HepG2 (cell line): Measurements from ENCODE around the gene CHCHD6. TPM values are rescaled to one million over a fixed set of nuclear protein-coding genes. Genes with fewer than 3 reads are reported as not detected.

Source experiments
- ATAC-seq: fragments of 200-7000 bp; cut with Tn5 transposase; 3 replicates; pipeline ENCODE4 v1.9.1; 2020; ENCODE audit warnings: mild to moderate bottlenecking, moderate library complexity
- BruUV-seq: library from RNA; stranded (reverse); fragments of 400-500 nt; replicated peaks from 2 replicates; lab custom pipeline; 2021; lab: Mats Ljungman, UMichigan
- CTCF ChIA-PET: fragments of 300-600 bp; formaldehyde crosslinking; extraction: SDS; loops from one replicate; lab custom pipeline; 2021; ENCODE audit warnings: low total read pairs, inconsistent platforms, low intra/inter-chr PET ratio; lab: Yijun Ruan, JAX
- POLR2A ChIA-PET: fragments of 350-600 bp; sonication (Branson Sonifier 250); formaldehyde crosslinking; loops from one replicate; lab custom pipeline; 2020; ENCODE audit warnings: antibody characterized with exemption, inconsistent platforms; lab: Yijun Ruan, JAX
- DNase-seq: peaks from one replicate; pipeline ENCODE4 v3.0.0-alpha.2; 2015; ENCODE audit warnings: low spot score
- FAIRE-seq: peaks from 3 replicates; lab custom pipeline; 2011; peaks lifted over from hg19 to GRCh38; lab: Jason Lieb, UNC
- H2AFZ ChIP-seq: one replicate; pipeline ENCODE4 v1.6.1; 2011; ENCODE audit warnings: low read length, inconsistent platforms
- H3K27ac ChIP-seq: fragments of 300-600 bp; 3 replicates; pipeline ENCODE4 v1.8.0; 2011; ENCODE audit warnings: mixed run types, mild to moderate bottlenecking, mixed read lengths, low read length, inconsistent platforms; ENCODE audit not compliant: insufficient read depth; ENCODE audit errors: extremely low read length
- H3K27me3 ChIP-seq, 2 experiments: fragments of 200-600 bp in 1 of 2; 2 replicates in 1 of 2; 3 replicates in 1 of 2; pipeline versions ENCODE4 v1.6.0 to v1.8.0; 2011; ENCODE audit warnings: low read length in 2 of 2, mild to moderate bottlenecking in 2 of 2, moderate library complexity in 2 of 2, inconsistent platforms in 1 of 2; ENCODE audit not compliant: insufficient read depth in 2 of 2, control insufficient read depth in 1 of 2
- H3K36me3 ChIP-seq, 2 experiments: fragments of 200-600 bp in 1 of 2; replicated peaks in 1 of 2; 2 replicates in 1 of 2; 3 replicates in 1 of 2; pipeline versions ENCODE4 v1.5.1 to v1.8.0; 2011; ENCODE audit warnings: low read length in 2 of 2, inconsistent platforms in 1 of 2; ENCODE audit not compliant: insufficient read depth in 2 of 2, control insufficient read depth in 1 of 2
- H3K4me1 ChIP-seq: 2 replicates; pipeline ENCODE4 v1.5.1; 2012; ENCODE audit warnings: low read length, inconsistent platforms; ENCODE audit not compliant: insufficient read depth
- H3K4me2 ChIP-seq: 2 replicates; pipeline ENCODE4 v1.6.0; 2011; ENCODE audit warnings: low read depth, low read length, inconsistent platforms
- H3K4me3 ChIP-seq, 3 experiments: fragments of 200-600 bp in 1 of 3; sonication (generic), shearing (Covaris generic) in 1 of 3; replicated peaks in 1 of 3; 2 replicates each; pipeline ENCODE4 v1.5.1; 2011 to 2016; ENCODE audit warnings: low read length in 3 of 3, inconsistent platforms in 2 of 3, low read depth in 2 of 3, mild to moderate bottlenecking in 2 of 3, control low read depth in 1 of 3, mixed read lengths in 1 of 3; ENCODE audit not compliant: insufficient read depth in 1 of 3
- H3K79me2 ChIP-seq: one replicate; pipeline ENCODE4 v1.6.1; 2011; ENCODE audit warnings: low read length, inconsistent platforms; ENCODE audit not compliant: insufficient read depth
- H3K9ac ChIP-seq: 2 replicates; pipeline ENCODE4 v1.6.0; 2011; ENCODE audit warnings: mild to moderate bottlenecking, low read depth, low read length, inconsistent platforms; ENCODE audit not compliant: insufficient read depth
- H3K9me3 ChIP-seq: 2 replicates; pipeline ENCODE4 v1.5.1; 2012; ENCODE audit warnings: mild to moderate bottlenecking, low read length
- H4K20me1 ChIP-seq: 2 replicates; pipeline ENCODE4 v1.6.0; 2011; ENCODE audit warnings: inconsistent platforms, mild to moderate bottlenecking, low read length, moderate library complexity; ENCODE audit not compliant: insufficient read depth
- FOXO1 ChIP-seq: sonication (generic); formaldehyde crosslinking; IDR thresholded peaks from 2 replicates; pipeline ENCODE4 v1.4.0; 2020; ENCODE audit warnings: missing genetic modification reagents
- IRF1 ChIP-seq: sonication (generic); formaldehyde crosslinking; IDR thresholded peaks from 2 replicates; pipeline ENCODE4 v1.4.0; 2020; ENCODE audit warnings: low read depth, mild to moderate bottlenecking, missing genetic modification reagents
- PRMT3 ChIP-seq: sonication (generic); formaldehyde crosslinking; IDR thresholded peaks from 2 replicates; pipeline ENCODE4 v1.8.1; 2022; ENCODE audit warnings: low read depth, mild to moderate bottlenecking, moderate library complexity, missing genetic modification reagents, borderline replicate concordance
- SIX4 ChIP-seq: sonication (generic); formaldehyde crosslinking; IDR thresholded peaks from 2 replicates; pipeline ENCODE4 v1.4.0; 2020; ENCODE audit warnings: missing genetic modification reagents
- STAT6 ChIP-seq: sonication (generic); formaldehyde crosslinking; IDR thresholded peaks from 2 replicates; pipeline ENCODE4 v1.4.0; 2020; ENCODE audit warnings: missing genetic modification reagents, mild to moderate bottlenecking, borderline replicate concordance
- ZNF10 ChIP-seq: sonication (generic); formaldehyde crosslinking; IDR thresholded peaks from 2 replicates; pipeline ENCODE4 v1.4.0; 2020; ENCODE audit warnings: mild to moderate bottlenecking, low read depth, missing genetic modification reagents, borderline replicate concordance
- ZNF343 ChIP-seq: sonication (generic); formaldehyde crosslinking; IDR thresholded peaks from 2 replicates; pipeline ENCODE4 v1.4.0; 2020; ENCODE audit warnings: mild to moderate bottlenecking, missing genetic modification reagents
- ZNF574 ChIP-seq: sonication (generic); formaldehyde crosslinking; IDR thresholded peaks from 2 replicates; pipeline ENCODE4 v1.4.0; 2020; ENCODE audit warnings: missing genetic modification reagents
- WGBS: methylation state at CpG from one replicate; pipeline ENCODE4 v1.1.6; 2017; ENCODE audit warnings: low lambda C conversion rate; 5-methylcytosine and 5-hydroxymethylcytosine counted together
- in situ Hi-C: cut with HindIII; loops from 2 replicates; pipeline ENCODE4 v1.10.0; 2017; ENCODE audit warnings: low pct_unique_long_range_greater_than_20kb; ENCODE audit not compliant: extremely low pct_ligation_motif_present
- intact Hi-C: fragments of 100-400 bp; cut with micrococcal nuclease; formaldehyde crosslinking; loops from one replicate; pipeline ENCODE4 v1.10.0; 2022; ENCODE audit not compliant: unreplicated experiment
- polyA plus RNA-seq, 8 experiments: library from polyadenylated mRNA; depleted of rRNA in 3 of 8; stranded (reverse) in 7 of 8; unstranded in 1 of 8; fragments of >200 nt; fragmentation: Illumina TruSeq in 4 of 8; extraction: Trizol in 4 of 8; gene quantifications; 2 replicates each; pipeline versions ENCODE4 v1.2.1 to v1.2.3, GENCODE V29; 2011 to 2016; ENCODE audit warnings: low read depth in 4 of 8, missing spikeins in 1 of 8, mixed read lengths in 1 of 8; ENCODE audit not compliant: insufficient read depth in 1 of 8
- total RNA-seq, 5 experiments: library from RNA; depleted of rRNA; stranded (reverse); fragments of >200 nt; fragmentation: Illumina TruSeq; extraction: Trizol; gene quantifications; 2 replicates each; pipeline ENCODE4 v1.2.3, GENCODE V29; 2016; ENCODE audit warnings: low read depth in 1 of 5
- TF ChIP-seq, protein P1 (sequence below), 2 experiments: sonication (generic) in 1 of 2; formaldehyde crosslinking in 1 of 2; IDR thresholded peaks; 2 replicates each; pipeline versions ENCODE4 v1.4.0 to v1.6.1; 2016 to 2020; ENCODE audit warnings: borderline replicate concordance in 1 of 2, low read depth in 1 of 2, mild to moderate bottlenecking in 1 of 2, missing genetic modification reagents in 1 of 2

CHCHD6 gene
- total and polyA plus RNA-seq, 2 of the 13 experiments (the other 11 are each of a cell fraction or from before 2014, with no cell fraction given), result 20.3 to 20.8 TPM

DNA sequence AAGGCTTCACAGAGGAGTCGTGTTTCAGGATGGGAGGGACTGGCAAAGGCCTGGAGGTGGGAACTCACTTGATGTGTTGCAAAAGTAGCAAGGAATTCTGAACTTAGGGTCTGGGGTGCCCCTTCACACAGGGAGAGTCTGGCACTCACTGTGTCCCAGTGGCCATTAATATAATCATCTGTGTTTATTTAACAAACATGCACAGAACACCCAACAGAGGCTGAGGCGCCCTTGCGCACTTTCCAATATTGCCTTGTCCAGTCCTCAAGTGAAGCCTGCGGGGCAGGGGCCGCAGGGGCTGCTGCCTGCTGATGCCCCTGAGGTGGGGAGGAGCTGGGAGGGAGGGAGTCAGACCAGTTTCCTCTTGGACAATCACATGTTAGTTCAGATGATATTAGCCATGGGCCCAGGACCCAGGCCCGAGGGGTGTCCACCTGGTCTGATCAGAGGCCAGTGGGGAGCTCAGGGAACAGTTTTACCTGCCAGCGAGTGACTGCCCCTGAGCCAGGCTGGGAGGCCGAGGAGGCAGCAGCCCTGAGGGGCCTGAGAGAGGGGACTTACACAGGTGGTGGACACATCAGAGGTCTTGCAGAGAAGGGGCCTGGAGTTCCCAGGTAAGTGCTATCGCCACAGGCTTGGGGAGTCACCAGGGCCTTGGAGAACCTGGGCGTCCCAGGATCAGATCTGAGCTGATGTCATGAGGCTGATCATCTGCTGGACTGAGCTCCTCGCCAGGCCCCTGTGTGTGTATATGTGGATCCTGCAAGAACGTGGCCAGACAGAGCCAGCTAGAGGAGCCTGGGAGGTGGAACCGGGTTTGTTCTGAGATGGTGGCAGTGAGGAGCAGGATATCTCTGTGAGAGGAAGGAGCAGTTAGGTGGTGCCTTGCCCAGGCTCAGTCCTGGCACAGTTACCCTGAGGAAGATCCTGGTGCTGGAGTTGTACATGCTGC lies 35.3 kb upstream of the CHCHD6 start:
- no peaks in the 10 kb centered on the region for H4K20me1 ChIP-seq
- no peak for FAIRE-seq
- no peaks in the 10 kb centered on the region for H3K9me3 ChIP-seq
- no peak for ATAC-seq
- WGBS, result 47% methylated on average over 6 of the region's 13 CpGs
- BruUV-seq, result no TSS peak
- in situ Hi-C loops, result no loop called here
- H3K27me3 ChIP-seq, result peaks cover 0 to 32% of the 10 kb centered on the region in 2 experiments; a peak in 2 of 5 replicates
- no peaks in the 10 kb centered on the region for H3K79me2 ChIP-seq
- no peaks in the 10 kb centered on the region for H3K4me1 ChIP-seq
- intact Hi-C loops, result no loop called here
- H3K27ac ChIP-seq, result no peak overlapping the region
- ChIA-PET POLR2A (no interaction called here), CTCF (no interaction called here)
- no peak overlapping the region for H2AFZ ChIP-seq
- no peak overlapping the region for H3K9ac ChIP-seq
- no peak for DNase-seq
- no peak overlapping the region for H3K4me2 ChIP-seq
- no peak overlapping the region for H3K4me3 ChIP-seq
- H3K36me3 ChIP-seq, result no peaks in the 10 kb centered on the region
- TF ChIP-seq ZNF10 (CRISPR knock-in tag) (no peak), SIX4 (CRISPR knock-in tag) (no peak), ZNF343 (CRISPR knock-in tag) (no peak), FOXO1 (no peak), IRF1 (CRISPR knock-in tag) (no peak), STAT6 (no peak), PRMT3 (CRISPR knock-in tag) (no peak), ZNF574 (no peak)
- TF ChIP-seq, protein P1, sequence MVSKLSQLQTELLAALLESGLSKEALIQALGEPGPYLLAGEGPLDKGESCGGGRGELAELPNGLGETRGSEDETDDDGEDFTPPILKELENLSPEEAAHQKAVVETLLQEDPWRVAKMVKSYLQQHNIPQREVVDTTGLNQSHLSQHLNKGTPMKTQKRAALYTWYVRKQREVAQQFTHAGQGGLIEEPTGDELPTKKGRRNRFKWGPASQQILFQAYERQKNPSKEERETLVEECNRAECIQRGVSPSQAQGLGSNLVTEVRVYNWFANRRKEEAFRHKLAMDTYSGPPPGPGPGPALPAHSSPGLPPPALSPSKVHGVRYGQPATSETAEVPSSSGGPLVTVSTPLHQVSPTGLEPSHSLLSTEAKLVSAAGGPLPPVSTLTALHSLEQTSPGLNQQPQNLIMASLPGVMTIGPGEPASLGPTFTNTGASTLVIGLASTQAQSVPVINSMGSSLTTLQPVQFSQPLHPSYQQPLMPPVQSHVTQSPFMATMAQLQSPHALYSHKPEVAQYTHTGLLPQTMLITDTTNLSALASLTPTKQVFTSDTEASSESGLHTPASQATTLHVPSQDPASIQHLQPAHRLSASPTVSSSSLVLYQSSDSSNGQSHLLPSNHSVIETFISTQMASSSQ (IDR thresholded peaks at IDR 0.05; ENCODE audit: low read depth), result no peak
- TF ChIP-seq, protein P1 (CRISPR knock-in tag; IDR thresholded peaks at IDR 0.05; ENCODE audit: borderline replicate concordance), result no peak
